HEK293 (cell line): Measurements from ENCODE around the gene C5.

Experiments used
- CTCF ChIA-PET: fragments of 350-600 bp; formaldehyde crosslinking; extraction: SDS; loops from one replicate; lab custom pipeline; 2021; ENCODE audit warnings: antibody characterized with exemption; lab: Yijun Ruan, JAX
- POLR2A ChIA-PET: fragments of 300-600 bp; formaldehyde crosslinking; extraction: SDS; loops from one replicate; lab custom pipeline; 2020; ENCODE audit warnings: antibody characterized with exemption, inconsistent platforms; lab: Yijun Ruan, JAX
- H3K27ac ChIP-seq: fragments of 200-500 bp; sonication (Bioruptor generic); 2 replicates; pipeline ENCODE4 v1.5.1; 2014; ENCODE audit warnings: low read depth, low read length, control low read depth, inconsistent platforms; ENCODE audit errors: extremely low read depth
- H3K36me3 ChIP-seq, 2 experiments: fragments of 200-500 bp in 1 of 2; sonication (Bioruptor generic) in 1 of 2; 1 replicate in 1 of 2; 2 replicates in 1 of 2; pipeline ENCODE4 v1.5.1; 2014 to 2017; ENCODE audit warnings: inconsistent platforms in 2 of 2, low read length in 2 of 2; ENCODE audit not compliant: control insufficient read depth in 2 of 2, insufficient read depth in 1 of 2
- H3K4me1 ChIP-seq: fragments of 200-500 bp; sonication (Bioruptor generic); 2 replicates; pipeline ENCODE4 v1.5.1; 2014; ENCODE audit warnings: mild to moderate bottlenecking, low read length, inconsistent platforms; ENCODE audit not compliant: control insufficient read depth, insufficient read depth
- H3K4me3 ChIP-seq: 2 replicates; pipeline ENCODE4 v1.5.1; 2011; ENCODE audit warnings: low read depth, mild to moderate bottlenecking, control low read depth, low read length, moderate library complexity
- H3K9me3 ChIP-seq: fragments of 200-500 bp; sonication (Bioruptor generic); 2 replicates; pipeline ENCODE4 v1.5.1; 2014; ENCODE audit warnings: low read depth, low read length, inconsistent platforms; ENCODE audit not compliant: control insufficient read depth, insufficient read depth
- BCL11B ChIP-seq: fragments of 450-650 bp; formaldehyde crosslinking; IDR thresholded peaks from 2 replicates; pipeline ENCODE4 v1.5.1; 2016; ENCODE audit warnings: low read depth, missing biosample characterization, missing genetic modification characterization
- YY2 ChIP-seq: fragments of 450-650 bp; formaldehyde crosslinking; IDR thresholded peaks from 2 replicates; pipeline ENCODE4 v1.5.1; 2016; ENCODE audit warnings: missing biosample characterization, missing genetic modification characterization
- ZBTB7A ChIP-seq: fragments of 450-650 bp; formaldehyde crosslinking; IDR thresholded peaks from 2 replicates; pipeline ENCODE4 v1.5.1; 2016; ENCODE audit warnings: low read depth, missing biosample characterization, missing genetic modification characterization
- ZBTB8A ChIP-seq: fragments of 450-650 bp; formaldehyde crosslinking; IDR thresholded peaks from 2 replicates; pipeline ENCODE4 v1.5.1; 2016; ENCODE audit warnings: missing biosample characterization, missing genetic modification characterization
- ZFHX2 ChIP-seq: fragments of 450-650 bp; formaldehyde crosslinking; conservative IDR thresholded peaks from 2 replicates; pipeline ENCODE4 v1.5.1; 2016; ENCODE audit warnings: missing biosample characterization, missing genetic modification characterization
- ZNF140 ChIP-seq: fragments of 450-650 bp; formaldehyde crosslinking; IDR thresholded peaks from 2 replicates; pipeline ENCODE4 v1.5.1; 2016; ENCODE audit warnings: missing biosample characterization, missing genetic modification characterization
- ZNF274 ChIP-seq, 2 experiments: fragments of 200-500 bp in 1 of 2; fragments of 450-650 bp in 1 of 2; sonication (Bioruptor generic) in 1 of 2; formaldehyde crosslinking in 1 of 2; IDR thresholded peaks; 2 replicates each; pipeline versions ENCODE4 v1.5.1 to v1.6.1; 2014 to 2016; ENCODE audit warnings: borderline replicate concordance in 1 of 2, inconsistent platforms in 1 of 2, low read length in 1 of 2, missing biosample characterization in 1 of 2, missing genetic modification characterization in 1 of 2
- ZNF426 ChIP-seq: fragments of 450-650 bp; formaldehyde crosslinking; IDR thresholded peaks from 2 replicates; pipeline ENCODE4 v1.5.1; 2017; ENCODE audit warnings: missing biosample characterization, missing genetic modification characterization, mild to moderate bottlenecking, inconsistent platforms, moderate library complexity
- ZNF433 ChIP-seq: fragments of 450-650 bp; formaldehyde crosslinking; IDR thresholded peaks from 2 replicates; pipeline ENCODE4 v1.5.1; 2016; ENCODE audit warnings: missing biosample characterization, missing genetic modification characterization, low read depth
- ZNF529 ChIP-seq: fragments of 450-650 bp; formaldehyde crosslinking; IDR thresholded peaks from 2 replicates; pipeline ENCODE4 v1.5.1; 2017; ENCODE audit warnings: missing genetic modification characterization, missing biosample characterization; ENCODE audit not compliant: insufficient replicate concordance
- ZNF544 ChIP-seq: fragments of 450-650 bp; formaldehyde crosslinking; IDR thresholded peaks from 2 replicates; pipeline ENCODE4 v1.5.0; 2017; ENCODE audit warnings: missing biosample characterization, missing genetic modification characterization
- ZNF555 ChIP-seq: fragments of 450-650 bp; formaldehyde crosslinking; conservative IDR thresholded peaks from 2 replicates; pipeline ENCODE4 v1.5.1; 2017; ENCODE audit warnings: missing biosample characterization, mild to moderate bottlenecking, missing genetic modification characterization, inconsistent platforms
- ZNF623 ChIP-seq: fragments of 450-650 bp; formaldehyde crosslinking; IDR thresholded peaks from 2 replicates; pipeline ENCODE4 v1.5.1; 2016; ENCODE audit warnings: missing biosample characterization, missing genetic modification characterization
- ZNF629 ChIP-seq: fragments of 450-650 bp; formaldehyde crosslinking; IDR thresholded peaks from 2 replicates; pipeline ENCODE4 v1.5.1; 2017; ENCODE audit warnings: missing biosample characterization, missing genetic modification characterization
- ZNF654 ChIP-seq: fragments of 450-650 bp; formaldehyde crosslinking; IDR thresholded peaks from 2 replicates; pipeline ENCODE4 v1.5.1; 2016; ENCODE audit warnings: low read depth, missing biosample characterization, missing genetic modification characterization
- ZNF664 ChIP-seq: fragments of 450-650 bp; formaldehyde crosslinking; IDR thresholded peaks from 2 replicates; pipeline ENCODE4 v1.5.1; 2016; ENCODE audit warnings: missing biosample characterization, missing genetic modification characterization
- TF ChIP-seq, protein P1 (sequence below): IDR thresholded peaks from 2 replicates; pipeline ENCODE4 v1.6.1; 2011; ENCODE audit warnings: mild to moderate bottlenecking, low read depth, low read length, borderline replicate concordance
- TF ChIP-seq, protein P2 (sequence below): fragments of 450-650 bp; formaldehyde crosslinking; IDR thresholded peaks from 2 replicates; pipeline ENCODE4 v1.5.1; 2016; ENCODE audit warnings: missing biosample characterization, missing genetic modification characterization
- TF ChIP-seq, protein P3 (sequence below): fragments of 450-650 bp; formaldehyde crosslinking; conservative IDR thresholded peaks from 2 replicates; pipeline ENCODE4 v1.5.1; 2016; ENCODE audit warnings: low read depth, missing biosample characterization, missing genetic modification characterization
- TF ChIP-seq, protein P4 (sequence below): fragments of 450-650 bp; formaldehyde crosslinking; IDR thresholded peaks from 2 replicates; pipeline ENCODE4 v1.5.1; 2016; ENCODE audit warnings: missing biosample characterization, missing genetic modification characterization

Gene C5

DNA sequence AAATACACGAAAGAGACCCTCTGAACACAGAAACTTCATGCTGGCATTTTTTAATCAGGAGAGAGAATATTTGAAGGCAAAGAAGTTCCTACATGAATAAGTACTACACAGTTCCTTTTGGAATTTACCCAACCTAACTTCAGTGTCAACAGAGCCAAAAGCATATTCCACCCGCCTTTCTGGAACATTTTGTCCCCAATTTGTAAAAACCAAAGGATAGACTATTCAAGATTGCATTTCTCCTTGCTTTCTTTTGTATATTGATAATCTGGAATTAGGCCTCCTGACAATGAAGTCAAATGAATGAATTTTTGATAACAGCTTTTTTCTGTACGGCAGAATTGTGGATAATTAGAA lies 84.1 kb downstream of the C5 start:
- Histone ChIP-seq H3K36me3 (no peaks in the 10 kb centered on the region), H3K4me1 (no peaks in the 10 kb centered on the region), H3K27ac (no peak overlapping the region), H3K9me3 (no peaks in the 10 kb centered on the region), H3K4me3 (no peak overlapping the region)
- ChIA-PET POLR2A (no interaction called here), CTCF (interaction anchor here (0.6 kb wide), 1 partner anchor 230 kb away, joined by 4 read pairs; no protein-coding TSS in a partner anchor)
- no peak for TF ChIP-seq ZNF274 (IDR thresholded peaks at IDR 0.05; ENCODE audit: low read length)
- no peak for TF ChIP-seq ZNF274 (tag by site-specific recombination; IDR thresholded peaks at IDR 0.05; ENCODE audit: borderline replicate concordance)
- TF ChIP-seq, all 188 proteins: peak for 0

DNA sequence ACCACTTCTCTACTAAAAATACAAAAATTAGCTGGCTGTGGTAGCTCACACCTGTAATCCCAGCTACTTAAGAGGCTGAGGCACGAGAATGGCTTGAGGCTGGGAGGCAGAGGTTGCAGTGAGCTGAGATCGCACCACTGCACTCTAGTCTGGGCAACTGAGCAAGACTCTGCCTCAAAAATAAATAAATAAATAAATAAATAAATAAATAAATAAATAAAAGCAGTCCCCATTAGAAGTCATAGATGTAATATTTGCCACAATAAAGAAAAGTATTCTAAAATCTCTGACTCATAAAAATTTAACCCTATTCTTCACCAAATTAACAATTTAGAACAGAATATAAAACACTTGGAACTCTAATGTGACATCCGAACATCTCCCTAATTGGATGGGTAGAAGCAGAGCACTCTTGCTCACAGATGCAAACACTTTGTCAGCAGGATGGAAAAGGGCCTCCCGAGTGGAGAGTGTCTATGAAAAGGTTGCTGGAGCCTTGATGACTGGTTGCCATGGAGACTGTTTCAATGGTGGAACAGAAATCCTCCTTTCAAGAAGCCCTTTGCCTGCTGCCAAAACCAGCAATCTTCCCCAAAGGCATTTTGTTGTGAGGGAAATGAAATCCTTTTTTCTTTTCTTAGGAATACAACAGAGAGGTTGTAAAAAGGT lies 84.6 kb downstream of the C5 start:
- no peaks in the 10 kb centered on the region for H3K9me3 ChIP-seq
- ChIA-PET CTCF (interaction anchor here (1.3 kb wide), 1 partner anchor 16 kb away, joined by 8 read pairs; no protein-coding TSS in a partner anchor), POLR2A (no interaction called here)
- H3K4me1 ChIP-seq: no peaks in the 10 kb centered on the region
- H3K4me3 ChIP-seq: no peak overlapping the region
- no peak overlapping the region for H3K27ac ChIP-seq
- no peaks in the 10 kb centered on the region for H3K36me3 ChIP-seq
- TF ChIP-seq BCL11B (tag by site-specific recombination) (no peak), ZFHX2 (tag by site-specific recombination) (no peak), ZNF555 (tag by site-specific recombination) (peak; percentile 34), ZNF664 (tag by site-specific recombination) (peak; percentile 25; the same call in 1 of the 2 replicates), ZNF529 (tag by site-specific recombination) (no peak), ZNF654 (peak; percentile 22), ZNF433 (tag by site-specific recombination) (peak; percentile 68; the same call in 1 of the 2 replicates), ZBTB7A (tag by site-specific recombination) (no peak), ZNF623 (tag by site-specific recombination) (peak; percentile 48), ZNF544 (tag by site-specific recombination) (no peak), ZNF426 (tag by site-specific recombination) (peak; percentile 52), ZNF140 (peak; percentile 53; the same call in 1 of the 2 replicates), YY2 (tag by site-specific recombination) (no peak), ZNF629 (tag by site-specific recombination) (0 out of 2 replicates have a peak, but pooled peaks have one; percentile 19), ZBTB8A (tag by site-specific recombination) (0 out of 2 replicates have a peak, but pooled peaks have one; percentile 21)
- TF ChIP-seq, protein P1, sequence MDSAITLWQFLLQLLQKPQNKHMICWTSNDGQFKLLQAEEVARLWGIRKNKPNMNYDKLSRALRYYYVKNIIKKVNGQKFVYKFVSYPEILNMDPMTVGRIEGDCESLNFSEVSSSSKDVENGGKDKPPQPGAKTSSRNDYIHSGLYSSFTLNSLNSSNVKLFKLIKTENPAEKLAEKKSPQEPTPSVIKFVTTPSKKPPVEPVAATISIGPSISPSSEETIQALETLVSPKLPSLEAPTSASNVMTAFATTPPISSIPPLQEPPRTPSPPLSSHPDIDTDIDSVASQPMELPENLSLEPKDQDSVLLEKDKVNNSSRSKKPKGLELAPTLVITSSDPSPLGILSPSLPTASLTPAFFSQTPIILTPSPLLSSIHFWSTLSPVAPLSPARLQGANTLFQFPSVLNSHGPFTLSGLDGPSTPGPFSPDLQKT: no peak
- TF ChIP-seq, protein P2, sequence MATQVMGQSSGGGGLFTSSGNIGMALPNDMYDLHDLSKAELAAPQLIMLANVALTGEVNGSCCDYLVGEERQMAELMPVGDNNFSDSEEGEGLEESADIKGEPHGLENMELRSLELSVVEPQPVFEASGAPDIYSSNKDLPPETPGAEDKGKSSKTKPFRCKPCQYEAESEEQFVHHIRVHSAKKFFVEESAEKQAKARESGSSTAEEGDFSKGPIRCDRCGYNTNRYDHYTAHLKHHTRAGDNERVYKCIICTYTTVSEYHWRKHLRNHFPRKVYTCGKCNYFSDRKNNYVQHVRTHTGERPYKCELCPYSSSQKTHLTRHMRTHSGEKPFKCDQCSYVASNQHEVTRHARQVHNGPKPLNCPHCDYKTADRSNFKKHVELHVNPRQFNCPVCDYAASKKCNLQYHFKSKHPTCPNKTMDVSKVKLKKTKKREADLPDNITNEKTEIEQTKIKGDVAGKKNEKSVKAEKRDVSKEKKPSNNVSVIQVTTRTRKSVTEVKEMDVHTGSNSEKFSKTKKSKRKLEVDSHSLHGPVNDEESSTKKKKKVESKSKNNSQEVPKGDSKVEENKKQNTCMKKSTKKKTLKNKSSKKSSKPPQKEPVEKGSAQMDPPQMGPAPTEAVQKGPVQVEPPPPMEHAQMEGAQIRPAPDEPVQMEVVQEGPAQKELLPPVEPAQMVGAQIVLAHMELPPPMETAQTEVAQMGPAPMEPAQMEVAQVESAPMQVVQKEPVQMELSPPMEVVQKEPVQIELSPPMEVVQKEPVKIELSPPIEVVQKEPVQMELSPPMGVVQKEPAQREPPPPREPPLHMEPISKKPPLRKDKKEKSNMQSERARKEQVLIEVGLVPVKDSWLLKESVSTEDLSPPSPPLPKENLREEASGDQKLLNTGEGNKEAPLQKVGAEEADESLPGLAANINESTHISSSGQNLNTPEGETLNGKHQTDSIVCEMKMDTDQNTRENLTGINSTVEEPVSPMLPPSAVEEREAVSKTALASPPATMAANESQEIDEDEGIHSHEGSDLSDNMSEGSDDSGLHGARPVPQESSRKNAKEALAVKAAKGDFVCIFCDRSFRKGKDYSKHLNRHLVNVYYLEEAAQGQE: 0 out of 2 replicates have a peak, but pooled peaks have one; percentile 39
- TF ChIP-seq, protein P3, sequence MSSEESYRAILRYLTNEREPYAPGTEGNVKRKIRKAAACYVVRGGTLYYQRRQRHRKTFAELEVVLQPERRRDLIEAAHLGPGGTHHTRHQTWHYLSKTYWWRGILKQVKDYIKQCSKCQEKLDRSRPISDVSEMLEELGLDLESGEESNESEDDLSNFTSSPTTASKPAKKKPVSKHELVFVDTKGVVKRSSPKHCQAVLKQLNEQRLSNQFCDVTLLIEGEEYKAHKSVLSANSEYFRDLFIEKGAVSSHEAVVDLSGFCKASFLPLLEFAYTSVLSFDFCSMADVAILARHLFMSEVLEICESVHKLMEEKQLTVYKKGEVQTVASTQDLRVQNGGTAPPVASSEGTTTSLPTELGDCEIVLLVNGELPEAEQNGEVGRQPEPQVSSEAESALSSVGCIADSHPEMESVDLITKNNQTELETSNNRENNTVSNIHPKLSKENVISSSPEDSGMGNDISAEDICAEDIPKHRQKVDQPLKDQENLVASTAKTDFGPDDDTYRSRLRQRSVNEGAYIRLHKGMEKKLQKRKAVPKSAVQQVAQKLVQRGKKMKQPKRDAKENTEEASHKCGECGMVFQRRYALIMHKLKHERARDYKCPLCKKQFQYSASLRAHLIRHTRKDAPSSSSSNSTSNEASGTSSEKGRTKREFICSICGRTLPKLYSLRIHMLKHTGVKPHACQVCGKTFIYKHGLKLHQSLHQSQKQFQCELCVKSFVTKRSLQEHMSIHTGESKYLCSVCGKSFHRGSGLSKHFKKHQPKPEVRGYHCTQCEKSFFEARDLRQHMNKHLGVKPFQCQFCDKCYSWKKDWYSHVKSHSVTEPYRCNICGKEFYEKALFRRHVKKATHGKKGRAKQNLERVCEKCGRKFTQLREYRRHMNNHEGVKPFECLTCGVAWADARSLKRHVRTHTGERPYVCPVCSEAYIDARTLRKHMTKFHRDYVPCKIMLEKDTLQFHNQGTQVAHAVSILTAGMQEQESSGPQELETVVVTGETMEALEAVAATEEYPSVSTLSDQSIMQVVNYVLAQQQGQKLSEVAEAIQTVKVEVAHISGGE (tag by site-specific recombination): peak; percentile 43; the same call in 1 of the 2 replicates
- TF ChIP-seq, protein P4, sequence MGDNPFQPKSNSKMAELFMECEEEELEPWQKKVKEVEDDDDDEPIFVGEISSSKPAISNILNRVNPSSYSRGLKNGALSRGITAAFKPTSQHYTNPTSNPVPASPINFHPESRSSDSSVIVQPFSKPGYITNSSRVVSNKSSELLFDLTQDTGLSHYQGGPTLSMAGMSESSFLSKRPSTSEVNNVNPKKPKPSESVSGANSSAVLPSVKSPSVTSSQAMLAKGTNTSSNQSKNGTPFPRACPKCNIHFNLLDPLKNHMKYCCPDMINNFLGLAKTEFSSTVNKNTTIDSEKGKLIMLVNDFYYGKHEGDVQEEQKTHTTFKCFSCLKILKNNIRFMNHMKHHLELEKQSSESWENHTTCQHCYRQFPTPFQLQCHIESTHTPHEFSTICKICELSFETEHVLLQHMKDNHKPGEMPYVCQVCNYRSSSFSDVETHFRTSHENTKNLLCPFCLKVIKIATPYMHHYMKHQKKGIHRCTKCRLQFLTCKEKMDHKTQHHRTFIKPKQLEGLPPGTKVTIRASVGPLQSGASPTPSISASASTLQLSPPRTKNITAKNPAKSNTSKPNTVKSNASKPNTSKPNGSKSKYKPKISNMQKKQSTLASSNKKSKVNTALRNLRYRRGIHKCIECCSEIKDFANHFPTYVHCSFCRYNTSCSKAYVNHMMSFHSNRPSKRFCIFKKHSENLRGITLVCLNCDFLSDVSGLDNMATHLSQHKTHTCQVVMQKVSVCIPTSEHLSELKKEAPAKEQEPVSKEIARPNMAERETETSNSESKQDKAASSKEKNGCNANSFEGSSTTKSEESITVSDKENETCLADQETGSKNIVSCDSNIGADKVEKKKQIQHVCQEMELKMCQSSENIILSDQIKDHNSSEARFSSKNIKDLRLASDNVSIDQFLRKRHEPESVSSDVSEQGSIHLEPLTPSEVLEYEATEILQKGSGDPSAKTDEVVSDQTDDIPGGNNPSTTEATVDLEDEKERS (tag by site-specific recombination): no peak
